Stimulated activated CD4-positive, alpha-beta T cell treated with anti-CD3 and anti-CD28 coated beads, Interleukin-1b, Interleukin-23, amount 100 ng/mL, for 4 hours (primary cell): ENCODE data around the gene NDST1.

Experiments used
- DNase-seq, 2 donors: peaks; one replicate each; pipeline ENCODE4 v3.0.0-alpha.2; 2020; ENCODE audit warnings: low read depth in 2 of 2

Gene NDST1

GRCh38 chr5:150606476-150606875 is 98.5 kb downstream of the NDST1 start:
- DNase-seq: no peak

GRCh38 chr5:150607105-150607504 is 99.2 kb downstream of the NDST1 start:
- DNase-seq: no peak
